NCI-H187 treated with DMSO at 0.1 percent for 48 hours (cell line): Measurements from ENCODE around the gene KDR.

Source experiments
- DNase-seq: peaks from one replicate; lab custom pipeline; 2025; lab: John Stamatoyannopoulos, UW

The KDR gene

DNA sequence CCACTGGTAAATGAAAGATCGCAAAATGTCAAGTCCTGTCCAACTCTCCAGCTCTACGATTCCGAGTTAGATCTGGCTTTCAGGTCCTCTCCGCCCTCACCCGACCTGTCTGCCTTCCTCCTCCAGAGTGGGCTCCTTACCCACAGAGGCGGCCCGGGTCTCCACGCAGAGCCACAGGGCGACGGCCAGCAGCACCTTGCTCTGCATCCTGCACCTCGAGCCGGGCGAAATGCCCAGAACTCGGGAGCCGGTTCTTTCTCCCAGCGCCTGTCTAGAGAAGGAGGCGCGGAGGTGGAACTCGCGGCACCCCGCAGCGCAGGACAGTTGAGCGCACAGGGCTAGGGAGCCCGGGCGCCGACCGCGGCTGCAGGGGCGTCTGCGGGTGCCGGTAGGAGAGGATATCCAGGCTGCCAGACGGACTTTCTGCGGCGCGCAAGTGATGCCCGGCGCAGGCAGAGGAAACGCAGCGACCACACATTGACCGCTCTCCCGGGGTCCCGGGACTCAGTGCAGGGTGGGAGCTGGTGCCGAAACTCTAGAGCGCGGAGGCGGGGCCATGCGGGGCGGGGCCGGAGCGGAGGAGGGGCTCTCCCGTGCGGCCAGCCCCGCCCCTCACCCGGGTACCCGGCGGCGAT is at the start of gene KDR:
TSS of gene KDR (minus strand) at position 509 of the 635 bp plus-strand sequence. CDS start at position 207, 302 bp downstream.
- DNase-seq: no peak

DNA sequence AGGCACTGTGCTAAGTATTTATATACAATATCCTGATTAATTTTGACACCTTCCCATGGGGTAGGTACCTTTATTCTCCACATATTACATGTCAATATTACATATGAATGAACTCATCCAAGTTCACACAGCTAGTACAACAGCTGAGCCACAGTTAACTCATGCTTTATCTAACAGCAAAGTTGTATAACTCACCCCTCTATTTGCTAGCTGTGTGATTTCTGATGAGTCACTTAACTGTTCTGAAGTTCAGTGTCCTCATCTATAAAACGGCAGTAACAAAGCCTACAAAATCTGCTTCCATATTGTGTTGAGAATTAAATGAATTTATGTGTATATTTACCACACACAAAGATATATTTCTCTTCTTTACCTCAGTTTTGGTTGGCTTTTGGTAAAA is 48.2 kb upstream of the KDR start:
- no peak for DNase-seq

DNA sequence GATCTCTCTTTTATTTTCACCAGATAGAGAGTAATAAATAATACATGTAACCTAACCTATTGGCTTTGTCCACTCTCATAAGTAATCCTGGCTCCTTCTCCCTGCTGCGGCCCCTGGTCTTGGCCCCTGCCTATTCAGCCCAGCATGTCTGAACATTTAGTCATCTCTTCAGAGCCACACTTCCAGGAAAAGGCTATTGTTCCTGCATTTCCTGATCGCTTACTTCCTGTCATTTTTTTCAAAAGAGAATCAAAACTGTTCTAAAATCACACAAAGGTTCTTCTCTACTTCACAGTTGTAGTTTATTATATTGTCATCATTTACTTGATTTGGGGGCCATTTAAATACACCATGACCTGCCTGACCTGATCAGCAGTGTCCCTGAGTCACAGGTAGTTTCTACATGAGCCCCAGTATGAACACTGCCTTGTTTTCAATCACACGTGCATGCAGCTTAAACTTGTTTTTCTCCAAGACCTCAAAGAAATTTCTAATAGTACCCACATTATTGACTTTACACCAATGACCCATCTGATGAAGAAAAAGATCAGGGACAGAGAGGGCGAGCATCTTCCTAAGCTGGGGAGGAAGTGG is 47.4 kb upstream of the KDR start:
- DNase-seq: no peak

DNA sequence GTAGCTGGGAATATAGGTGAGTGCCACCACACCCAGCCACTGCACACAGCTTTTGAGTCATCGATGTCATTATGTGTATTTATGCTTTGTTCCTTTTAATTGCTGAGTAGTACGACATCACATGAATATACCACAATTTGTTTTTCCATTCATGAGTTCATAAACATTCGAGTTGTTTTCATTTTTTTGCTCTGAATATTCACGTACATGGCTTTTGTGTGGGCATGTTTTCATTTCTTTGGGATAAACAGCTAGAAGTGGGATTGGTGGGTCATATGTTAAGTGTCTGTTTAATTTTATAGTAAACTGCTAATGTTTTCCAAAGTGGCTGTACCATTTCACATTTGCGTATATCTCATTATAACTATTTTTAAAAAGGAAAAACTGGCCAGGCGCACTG is 45.1 kb upstream of the KDR start:
- no peak for DNase-seq

DNA sequence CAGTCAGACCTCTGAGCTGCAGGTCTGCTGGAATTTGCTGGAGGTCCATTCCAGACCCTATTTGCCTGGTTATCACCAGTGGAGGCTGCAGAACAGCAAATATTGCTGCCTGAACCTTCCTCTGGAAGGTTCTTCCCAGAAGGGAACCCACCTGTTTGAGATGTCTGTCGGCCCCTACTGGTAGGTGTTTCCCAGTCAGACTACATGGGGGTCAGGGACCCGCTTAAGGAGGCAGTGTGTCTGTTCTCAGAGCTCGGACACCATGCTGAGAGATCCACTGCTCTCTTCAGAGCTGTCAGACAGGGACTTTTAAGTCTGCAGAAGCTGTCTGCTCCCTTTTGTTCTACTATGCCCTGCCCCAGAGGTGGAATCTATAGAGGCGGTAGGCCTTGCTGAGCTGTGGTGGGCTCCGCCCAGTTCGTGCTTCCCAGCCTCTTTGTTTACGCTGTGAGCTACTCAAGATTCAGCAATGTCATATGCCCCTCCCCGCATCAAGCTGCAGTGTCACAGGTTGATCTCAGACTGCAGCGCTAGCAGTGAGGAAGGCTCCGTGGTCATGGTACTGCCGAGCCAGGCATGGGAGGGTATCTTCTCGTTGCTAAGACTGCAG is 44.1 kb upstream of the KDR start:
- DNase-seq: peak; percentile 11

DNA sequence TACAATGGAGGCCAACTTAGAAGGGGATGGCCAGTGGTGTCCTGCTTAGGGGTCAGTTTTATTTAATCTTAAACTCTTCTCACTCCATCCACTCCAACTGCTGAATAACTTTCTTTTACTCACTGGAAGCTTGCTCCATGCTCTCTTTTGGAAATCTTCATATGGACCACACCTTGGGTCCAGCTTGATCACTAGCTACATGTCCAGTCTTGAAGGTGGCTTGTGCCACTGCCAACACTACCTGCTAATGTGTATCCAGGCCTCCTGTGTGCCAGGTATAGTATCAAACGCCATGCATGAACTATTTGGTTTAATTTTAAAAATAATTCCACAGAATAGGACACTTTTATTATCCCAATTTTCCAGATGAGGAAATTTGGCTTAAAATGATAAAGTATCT is 37.0 kb upstream of the KDR start:
- DNase-seq: no peak

DNA sequence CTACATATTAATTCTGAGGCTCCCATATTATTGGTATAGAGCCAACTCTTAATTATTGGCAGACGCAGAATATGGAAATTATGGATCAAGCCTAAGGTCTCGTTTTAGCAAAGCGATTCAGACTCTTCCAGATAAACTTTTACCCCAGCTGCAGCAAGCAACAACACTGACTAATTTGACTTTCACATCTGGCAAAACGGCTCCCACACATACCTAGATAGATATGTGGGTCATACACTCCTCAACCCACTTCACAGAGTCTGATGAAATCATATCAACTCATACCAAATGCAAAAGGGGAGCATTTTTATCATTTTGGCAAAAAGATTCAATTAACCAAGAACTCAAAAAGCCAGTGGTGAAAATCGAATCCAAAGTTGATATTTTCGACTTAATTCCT is 36.3 kb upstream of the KDR start:
- DNase-seq: no peak

DNA sequence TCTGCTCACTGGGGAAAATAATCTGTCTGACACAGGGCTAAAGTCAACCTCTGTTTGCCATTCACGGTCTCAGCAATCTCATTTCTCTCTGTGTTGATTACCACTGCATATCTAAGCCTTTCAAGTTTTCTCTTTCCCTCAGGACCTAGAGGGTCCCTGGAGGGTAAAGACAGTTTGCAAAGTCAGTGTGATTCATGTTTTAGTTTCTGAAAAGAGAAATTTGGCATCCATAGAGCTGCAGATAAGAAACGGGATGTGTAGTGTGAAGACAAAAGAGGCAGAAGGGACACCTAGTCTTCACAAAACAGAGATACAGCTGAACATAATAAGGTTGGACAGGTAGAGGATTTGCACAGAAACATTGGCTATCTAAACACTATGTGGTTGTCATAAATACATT is 34.5 kb upstream of the KDR start:
- DNase-seq: no peak

DNA sequence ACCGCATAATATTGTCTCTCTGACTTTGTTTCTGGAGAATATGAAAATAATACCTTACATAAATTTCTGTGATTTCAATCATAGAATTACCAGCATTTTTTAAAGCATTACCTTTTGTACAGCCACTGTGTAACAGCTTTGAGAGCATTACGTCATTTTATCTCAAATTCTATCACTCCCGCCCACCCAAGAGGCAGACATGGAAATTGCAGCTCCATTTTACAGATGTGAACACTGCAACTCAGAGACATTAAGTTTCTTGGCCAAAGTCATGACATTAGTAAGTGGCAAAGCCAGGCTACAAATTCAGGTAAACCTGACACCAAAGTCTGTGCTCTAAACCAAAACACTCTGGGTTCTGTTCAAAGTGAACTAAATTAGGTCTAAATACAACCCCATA is 33.6 kb upstream of the KDR start:
- DNase-seq: no peak

DNA sequence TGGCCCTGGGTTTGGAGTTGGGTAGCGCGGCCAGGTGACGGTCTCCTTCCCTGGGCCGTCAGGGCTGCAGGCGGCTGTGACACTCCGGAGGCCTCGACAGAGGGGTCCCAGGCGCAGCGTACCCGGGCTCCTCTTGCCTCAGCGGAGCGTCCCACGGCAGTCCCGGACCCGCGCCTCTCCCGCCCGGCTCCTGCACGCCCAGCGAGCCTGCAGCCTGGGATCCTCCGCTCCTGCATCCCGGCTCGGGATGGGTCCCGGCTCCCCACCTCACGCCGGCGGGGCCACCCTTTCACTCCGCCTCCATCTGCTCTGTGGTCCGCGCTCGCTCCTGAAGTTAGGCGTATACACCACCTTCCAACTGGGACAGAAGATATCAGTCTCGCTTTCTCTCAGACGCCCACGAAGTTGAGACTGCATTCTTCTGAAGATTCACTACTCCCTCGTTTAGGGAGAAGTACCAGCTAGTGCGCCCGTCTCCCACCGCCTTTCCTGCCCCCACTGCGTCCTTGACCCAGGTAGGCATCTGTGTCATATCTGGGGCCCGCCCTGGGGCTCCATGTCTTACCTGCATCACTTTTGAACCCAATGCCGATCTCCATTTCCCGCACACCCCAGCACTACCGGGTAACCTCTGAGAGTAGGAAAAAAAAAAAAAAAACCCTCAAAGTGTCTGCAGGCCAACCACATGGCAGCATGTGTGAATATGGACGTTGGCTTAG is 32.3 kb upstream of the KDR start:
- no peak for DNase-seq

DNA sequence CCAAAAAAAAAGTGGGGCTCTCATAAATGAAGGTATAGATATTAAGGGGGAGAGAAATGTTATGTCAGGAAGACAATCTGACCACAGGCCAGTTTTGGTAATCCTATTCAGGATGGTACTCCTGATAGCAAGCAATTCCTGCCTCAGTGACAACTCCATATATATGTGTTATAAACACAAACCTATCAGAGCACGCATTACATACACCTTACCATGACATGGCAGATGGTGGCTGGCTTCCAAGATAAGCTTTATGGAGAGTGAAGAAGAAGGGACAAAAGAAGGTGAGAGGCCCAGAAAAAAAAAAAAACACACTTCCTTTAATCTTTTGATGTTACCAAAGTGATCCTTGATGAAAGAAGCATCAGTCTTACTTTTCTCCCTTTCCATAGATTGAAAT is 29.5 kb upstream of the KDR start:
- DNase-seq: no peak

DNA sequence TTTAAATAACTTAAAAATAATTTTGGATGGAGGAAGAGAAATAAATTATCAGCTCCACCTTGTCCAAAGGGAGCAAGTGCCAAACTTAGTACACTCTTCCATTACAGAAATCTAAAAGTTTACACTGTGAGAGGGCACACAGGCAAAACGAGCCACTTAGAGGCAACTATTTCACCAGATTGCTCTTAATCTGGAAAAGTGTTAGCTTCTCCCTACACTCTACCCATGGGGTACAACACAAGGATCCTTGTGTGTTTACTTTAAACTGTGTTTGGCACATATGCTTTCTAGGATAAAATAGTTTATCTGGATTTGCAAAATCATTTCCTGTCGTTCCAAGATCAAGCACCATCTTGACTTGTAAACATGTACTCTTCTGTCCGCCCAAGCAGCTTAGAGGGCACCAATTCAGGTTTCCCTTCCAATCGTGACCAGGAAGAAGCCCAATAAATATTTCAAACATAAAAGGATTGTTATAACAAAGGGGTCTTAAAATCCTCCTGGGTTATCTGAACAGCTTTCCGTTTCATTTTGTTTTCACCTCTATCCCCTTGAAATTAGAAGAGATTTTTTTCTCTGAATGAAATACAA is 29.0 kb upstream of the KDR start:
- no peak for DNase-seq

DNA sequence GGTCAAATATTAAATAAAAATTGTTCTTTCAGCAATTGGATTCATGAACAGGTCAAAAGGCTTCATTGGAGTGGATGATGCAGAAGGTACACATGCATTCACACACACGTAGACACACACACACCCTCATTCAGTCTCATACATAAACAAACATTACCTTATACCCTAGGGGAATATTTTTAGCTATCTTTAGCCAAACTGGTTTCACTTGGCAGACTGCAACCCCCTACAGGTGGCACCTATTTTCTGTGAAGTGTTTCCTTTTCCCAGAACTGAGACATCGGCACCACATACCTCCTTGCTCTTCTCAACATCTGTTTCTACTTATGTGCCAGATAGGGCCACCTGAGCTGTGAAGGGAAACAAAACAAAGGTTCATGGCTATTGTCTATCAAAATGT is 18.5 kb upstream of the KDR start:
- peak; percentile 6 for DNase-seq

DNA sequence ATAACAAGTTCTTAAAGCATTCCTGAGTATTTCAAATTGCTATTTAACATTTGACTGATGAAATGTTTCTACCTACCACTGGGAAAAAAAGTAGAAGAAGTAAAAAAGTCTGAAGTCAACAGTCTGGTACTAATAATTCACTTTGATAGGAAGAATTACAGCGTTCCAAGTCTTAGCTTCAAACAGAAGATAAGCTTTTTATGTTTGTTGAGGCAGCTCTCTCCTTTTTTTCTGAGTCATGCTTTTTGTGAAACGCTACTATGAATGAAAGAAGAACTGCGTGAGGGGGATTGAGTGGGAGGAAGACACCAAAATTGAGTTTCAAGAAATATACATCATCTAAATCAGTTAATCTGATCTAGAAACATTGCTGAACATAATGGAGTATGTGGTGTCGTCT is 13.0 kb upstream of the KDR start:
- no peak for DNase-seq

DNA sequence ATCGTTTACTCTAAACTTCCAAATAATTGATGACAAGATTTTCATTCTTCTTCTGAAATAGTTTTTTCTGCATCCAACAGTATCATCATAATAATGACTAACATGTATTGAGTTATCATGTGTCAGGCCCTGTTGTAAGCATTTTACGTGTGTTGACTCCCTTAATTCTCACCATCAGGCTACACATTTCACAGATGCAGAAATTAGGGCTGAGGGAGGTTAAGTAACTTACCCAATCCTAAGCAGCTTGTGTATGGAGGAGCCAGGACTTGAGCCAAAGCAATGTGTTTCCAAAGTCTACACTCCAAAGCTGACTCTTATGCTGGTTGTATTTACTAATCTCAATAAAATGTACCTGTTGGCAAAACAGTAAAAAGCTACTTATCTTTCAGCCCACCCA is 11.2 kb upstream of the KDR start:
- no peak for DNase-seq

DNA sequence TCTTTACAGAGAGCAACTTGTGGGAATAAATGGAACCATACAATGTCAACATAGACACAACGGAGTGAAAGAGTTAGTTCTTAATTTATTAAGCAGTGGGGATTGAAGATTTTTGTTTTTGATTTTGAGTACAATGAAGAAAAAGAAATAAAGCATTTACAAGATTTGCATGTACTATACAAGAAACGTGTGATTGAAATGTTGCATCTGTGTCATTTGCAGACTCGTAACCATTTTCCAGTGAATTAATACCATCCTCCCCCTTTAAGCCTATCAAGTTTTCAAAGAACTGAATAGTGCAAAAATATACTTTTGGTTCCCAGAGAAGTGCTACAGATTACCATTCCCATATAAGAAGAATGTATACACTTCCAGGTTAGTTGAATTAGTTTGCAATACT is 8.6 kb upstream of the KDR start:
- no peak for DNase-seq

DNA sequence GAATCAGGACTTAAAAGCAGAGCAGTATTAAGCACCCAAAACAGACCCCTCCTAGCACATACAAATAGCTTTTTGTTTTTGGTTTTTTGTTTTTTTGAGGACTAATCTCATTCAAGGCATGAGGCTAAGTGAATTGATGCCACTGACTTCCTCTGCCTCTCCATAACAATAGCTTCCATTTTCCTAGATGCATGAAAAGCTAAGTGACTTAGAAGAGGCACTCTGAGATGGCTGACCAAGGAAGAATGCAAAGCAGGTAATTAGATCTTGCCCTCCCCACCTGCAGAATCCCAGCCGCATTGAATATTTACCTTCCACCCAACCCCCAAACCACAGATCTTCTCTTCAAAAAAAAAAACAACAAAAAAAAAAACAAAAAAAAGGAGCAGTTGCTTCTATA is 7.4 kb upstream of the KDR start:
- DNase-seq: no peak

DNA sequence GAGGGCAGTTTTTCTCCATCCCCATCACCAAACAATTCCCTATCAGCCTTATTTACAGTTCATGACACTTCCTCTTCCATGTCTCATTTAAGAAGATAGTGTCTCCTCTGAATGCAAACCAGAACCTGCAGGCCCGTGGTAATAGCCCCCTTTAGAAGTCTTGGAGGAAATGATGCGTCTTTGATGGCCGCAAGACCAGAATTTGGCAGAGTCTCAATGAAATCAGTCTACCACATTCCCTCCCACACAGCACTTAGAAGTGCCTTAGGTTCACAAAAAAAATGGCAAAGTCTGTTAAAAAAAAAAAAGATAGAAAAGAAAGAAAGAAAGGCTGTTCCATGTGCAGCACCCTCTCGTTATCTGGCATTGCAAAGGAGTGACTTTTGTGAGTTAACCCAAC is 2.1 kb upstream of the KDR start:
- DNase-seq: no peak

DNA sequence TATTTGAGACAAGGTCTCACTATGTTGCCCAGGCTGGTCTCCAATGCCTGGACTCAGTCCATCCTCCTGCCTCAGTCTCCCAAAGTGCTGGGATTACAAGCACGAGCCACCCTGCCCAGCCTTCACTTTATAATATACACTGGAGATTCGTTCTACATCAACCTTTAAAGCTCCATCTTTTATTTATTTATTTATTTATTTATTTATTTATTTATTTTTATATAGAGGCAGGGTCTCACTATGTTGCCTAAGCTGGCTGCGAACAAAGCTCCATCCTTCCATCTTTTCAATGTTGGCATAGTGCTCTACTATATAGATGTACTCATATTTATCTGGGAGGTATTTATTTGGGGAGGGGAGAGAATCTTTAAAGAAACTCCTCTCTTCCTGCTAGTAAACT is 1.7 kb upstream of the KDR start:
- no peak for DNase-seq

DNA sequence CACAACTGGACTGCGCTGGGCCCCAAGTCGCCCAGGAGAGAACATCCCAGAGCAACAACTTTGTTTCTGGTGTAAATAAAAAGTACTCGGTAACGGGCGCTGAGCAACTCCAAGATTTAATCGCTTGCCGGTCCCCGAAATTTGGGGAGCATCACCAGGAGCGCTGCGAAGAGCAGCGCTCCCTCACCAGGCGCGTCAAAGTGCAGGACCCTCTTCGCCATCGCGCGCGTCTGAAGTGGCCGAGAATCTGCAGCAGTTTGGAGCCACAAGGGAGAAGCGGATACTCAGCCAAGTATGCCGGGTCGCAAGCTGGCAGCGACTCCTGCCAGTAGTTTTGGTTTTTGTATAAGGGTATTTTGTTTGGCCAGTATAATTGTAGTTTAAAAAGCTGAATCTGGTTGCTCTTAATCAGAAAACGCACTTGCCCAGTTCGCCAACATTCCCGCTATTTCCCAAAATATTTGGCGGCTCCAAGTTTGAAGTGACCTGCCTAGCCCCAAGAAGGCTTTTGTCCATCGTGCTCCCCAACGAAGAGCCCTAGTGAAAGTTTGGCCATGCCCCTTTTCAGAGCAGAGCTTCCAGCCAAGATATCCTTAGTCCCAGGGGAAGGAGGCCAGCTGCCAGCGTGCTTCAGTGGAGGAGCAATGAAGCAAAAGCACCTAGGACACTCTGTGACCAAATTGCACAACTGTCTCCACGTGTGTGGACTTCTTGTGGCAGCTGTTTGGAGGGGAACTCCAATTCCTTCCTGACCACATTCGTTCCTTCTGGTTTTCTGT is 557 bp upstream of the KDR start:
- DNase-seq: no peak

DNA sequence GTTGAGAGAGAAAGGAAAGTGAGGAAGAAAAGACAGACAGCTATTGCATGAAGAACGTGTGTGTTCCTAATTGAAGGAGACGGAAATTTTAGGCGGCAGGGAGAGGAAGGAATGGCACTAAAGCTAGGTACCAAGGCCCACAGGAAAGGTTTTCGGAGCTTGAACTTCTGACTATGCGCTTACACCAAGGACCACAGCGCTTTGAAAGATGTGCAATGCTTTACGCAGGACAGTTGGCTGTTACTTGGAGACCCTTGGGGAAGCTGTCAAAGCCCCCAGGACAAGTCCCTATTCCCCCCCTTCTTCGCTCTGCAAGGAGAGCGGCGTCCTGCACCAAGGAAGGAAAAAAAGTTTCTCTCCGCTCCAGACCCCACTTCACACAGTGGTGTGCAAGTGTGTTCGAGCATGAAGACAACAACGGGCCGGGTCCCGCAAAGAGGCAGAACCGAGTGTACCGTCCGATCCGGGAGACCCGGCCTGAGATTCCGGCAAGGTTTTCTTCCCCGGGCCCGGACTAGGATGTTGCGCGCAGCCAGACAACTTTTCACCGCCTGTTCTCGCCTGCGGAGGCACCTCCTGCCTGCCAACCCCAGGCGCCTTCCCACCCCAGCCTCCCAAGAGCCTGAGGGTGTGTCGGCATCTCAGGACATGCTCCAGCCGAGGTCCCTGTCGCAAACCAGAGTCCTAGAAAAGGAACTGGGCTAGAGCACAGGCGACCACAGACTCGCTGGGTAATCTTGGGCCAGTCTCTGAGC is 896 bp downstream of the KDR start:
- no peak for DNase-seq
